GM18867 (cell line): ENCODE data around the gene CYP24A1.

Source experiments
- ATAC-seq: cut with Tn5 transposase; IDR thresholded peaks from one replicate; pipeline ENCODE4 v1.9.1; 2021; ENCODE audit warnings: mild to moderate bottlenecking, moderate library complexity; ENCODE audit not compliant: unreplicated experiment

CYP24A1 gene

DNA sequence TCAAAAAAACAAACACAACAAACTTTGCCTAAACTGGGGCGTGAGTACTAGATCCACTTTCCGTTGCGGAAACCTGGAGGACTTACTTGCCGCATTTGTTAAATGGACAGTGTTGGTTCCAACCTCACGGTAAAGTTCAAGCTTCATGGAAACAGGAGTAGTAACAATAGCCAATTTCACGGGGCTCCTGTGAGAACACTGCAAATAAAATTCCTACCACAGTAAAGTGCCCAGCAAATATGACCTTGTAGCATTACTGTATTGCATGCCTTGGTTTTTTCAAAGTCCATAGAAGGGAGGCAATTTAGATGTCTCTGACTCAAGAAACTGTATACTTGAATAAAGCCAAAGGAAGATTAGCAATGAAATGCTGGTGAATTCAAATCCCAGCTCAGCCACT, 3.6 kb upstream of the CYP24A1 start:
- no peak for ATAC-seq

DNA sequence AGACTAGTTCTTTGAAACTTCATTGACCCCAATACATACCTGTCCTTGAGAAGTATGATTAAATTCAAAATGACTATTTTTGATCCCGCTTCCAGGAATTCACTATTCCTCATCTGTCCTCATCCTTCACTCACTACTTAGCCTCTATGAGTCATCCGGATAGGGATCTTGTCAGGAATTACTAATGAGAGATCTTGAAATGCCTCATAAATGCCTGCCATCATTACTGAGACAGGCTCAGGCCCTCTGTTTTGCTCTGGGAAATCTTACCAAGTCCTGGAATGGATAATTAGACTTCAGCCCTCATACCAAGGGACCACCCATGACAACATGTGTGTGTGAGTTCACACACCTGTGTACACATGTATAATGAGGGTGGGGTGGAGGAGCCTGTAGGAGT, 2.8 kb upstream of the CYP24A1 start:
- ATAC-seq: no peak

DNA sequence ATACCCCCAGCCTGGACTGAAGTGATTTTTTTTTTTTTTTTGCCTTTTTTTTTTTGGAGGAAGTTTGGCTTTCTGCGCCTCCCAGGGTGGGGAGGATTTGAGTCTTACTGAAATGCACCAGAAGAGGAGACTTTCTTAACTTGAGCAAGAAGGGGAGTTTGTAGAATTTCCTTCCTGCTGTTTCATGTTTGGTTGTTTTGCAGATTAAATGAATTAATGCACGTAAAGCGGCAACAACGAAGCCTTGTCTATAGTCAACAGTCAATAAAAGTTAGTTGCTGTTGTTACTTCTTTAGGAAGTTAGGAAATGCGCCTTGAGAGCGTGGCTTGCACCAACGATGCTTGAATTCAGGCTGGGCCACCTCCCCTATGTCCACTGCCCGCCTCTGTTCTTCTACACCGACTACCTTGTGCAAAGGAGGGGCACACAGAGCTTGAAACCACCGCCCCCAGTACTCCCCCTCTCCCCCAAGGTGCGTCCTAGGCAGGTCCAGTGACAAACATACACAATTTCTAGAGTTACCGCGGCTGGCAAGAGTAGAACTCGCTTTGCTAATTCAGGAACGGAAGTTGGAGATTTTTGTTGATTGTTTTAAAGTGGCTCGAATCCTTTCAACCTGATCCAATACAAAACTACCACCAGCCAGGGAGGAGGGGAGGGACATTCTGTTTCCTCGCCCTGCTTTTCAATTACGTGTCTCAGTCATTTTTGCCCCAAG, 830 bp upstream of the CYP24A1 start:
- no peak for ATAC-seq

DNA sequence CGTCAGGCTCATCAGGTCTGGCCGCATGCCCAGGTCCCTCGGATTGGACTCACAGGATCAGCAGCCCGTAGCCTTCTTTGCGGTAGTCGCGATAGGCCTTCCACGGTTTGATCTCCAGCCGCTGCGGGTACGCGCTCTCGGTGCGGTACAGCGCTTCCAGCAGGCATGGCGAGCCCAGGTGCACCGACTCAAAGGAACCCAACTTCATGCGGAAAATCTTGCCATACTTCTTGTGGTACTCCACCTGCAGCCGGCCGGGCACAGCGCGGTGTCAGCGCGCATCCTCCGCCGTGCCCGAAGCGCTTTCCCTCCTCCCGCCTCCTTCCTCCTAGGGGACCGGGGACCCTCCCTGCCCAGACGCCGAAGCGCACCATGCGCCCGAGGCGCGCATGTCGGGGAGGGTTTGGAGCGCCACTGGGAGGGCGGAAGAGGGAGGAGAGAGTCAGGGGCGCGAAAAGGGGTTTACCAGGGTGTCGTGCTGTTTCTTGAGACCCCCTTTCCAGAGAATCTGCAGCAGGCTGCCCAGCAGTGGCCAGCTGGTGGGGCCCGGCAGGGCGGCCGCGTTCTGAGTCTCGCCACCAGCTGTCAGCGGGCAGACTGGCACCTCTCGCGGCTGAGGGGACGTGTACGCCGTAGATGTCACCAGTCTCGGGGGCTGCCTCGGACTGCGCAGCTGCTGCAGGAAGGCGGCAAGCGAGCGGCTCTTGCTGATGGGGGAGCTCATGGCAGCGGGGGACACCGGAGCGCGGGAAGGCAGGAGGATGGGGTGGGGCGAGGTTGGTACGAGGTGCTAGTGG, 732 bp downstream of the CYP24A1 start:
- ATAC-seq: no peak

- no peak for ATAC-seq
Observed at GRCh38 chr20:54172532-54172855, 1.3 kb downstream of the CYP24A1 start.

- no peak for ATAC-seq
Observed at GRCh38 chr20:54170963-54171362, 2.8 kb downstream of the CYP24A1 start.

- no peak for ATAC-seq
Observed at GRCh38 chr20:54170026-54170471, 3.7 kb downstream of the CYP24A1 start.

GRCh38 chr20:54168961-54169862, 4.6 kb downstream of the CYP24A1 start:
- ATAC-seq: no peak

DNA sequence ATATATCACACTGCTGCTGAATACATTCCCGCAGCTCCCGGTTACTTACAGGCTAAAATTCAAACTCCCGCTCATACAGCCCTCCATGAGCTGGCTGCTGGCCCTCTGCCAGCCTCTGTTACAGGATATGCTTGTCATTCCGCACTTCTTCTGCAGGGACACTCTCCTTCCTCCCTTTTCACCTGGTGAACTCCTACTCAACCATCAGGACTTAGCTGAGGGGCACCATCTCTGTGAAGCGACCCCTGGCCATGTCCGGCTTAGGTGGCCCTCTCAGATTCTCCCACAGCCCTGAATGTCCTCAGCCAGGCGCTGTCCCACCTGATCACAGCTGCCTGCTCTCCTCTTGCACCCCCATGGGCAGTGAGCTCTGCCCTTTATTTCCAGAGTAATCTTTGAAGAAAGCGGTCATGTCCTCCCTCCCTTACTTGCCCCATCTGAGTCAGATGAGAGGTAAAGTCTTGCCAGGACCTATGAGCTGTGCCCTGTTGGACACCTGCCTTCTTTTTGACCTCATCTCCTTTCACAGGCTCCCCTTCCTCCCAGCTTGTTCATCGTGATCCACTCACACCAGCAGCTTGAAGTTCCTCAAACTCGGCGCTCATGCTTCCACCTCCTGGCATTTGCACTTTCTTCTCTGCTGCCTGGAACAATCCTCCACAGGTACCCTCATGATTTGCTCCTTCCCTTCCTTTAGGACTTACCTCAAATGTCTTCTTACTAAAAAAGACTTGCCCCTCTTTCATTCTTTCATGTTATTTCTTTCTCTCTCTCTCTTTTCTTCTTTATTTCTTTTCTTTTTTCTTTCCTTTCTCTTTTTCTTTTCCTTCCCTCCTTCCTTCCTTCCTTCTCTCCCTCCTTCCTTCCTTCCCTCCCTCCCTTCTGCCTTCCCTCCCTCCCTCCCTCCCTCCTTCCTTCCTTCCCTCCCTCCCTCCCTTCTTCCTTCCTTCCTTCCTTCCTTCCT, 5.6 kb downstream of the CYP24A1 start:
- no peak for ATAC-seq

DNA sequence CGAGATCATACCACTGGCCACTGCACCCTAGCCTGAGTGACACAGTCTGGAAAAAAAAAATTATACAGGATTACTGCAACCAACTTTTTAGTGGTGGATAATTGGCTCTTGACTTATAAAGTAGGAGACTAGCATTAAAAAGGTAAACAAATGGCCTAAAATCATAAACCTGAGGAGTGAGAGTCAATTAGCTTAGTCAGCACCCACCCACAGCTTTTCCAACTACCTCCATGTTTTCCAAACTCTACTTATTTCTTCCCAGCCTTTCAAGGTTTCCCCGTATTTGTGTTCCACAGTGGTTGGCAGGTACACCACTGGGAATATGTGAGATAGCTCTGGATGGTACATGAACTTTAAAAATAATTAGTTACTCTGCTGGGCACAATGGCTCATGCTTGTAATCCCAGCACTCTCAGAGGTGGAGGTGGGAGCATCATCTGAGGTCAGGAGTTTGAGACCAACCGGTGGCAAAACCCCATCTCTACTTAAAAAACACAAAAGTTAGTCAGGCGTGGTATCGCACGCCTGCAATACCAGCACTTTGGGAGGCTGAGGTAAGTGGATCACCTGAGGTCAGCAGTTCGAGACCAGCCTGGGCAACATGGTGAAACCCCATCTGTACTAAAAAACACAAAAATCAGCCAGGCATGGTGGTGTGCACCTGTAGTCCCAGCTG, 6.7 kb downstream of the CYP24A1 start:
- no peak for ATAC-seq

DNA sequence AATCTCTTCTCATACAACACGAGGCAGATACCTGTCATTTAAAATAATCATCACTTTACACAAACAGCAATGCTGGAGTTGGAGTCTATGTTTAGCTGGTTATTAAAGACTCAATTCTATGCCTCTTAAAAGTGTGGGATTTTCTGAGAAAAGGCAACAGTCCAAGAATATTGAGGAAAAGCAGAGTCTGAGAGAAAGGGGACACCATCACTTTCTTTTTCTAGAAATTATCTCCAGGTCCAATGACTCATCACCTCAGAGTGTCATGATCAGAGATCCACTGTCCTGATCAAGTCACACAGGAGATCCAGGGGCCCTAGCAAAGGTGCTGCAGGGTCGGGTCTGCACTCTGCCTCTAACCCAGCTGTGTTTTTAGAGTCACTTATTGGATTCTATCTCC, 8.0 kb downstream of the CYP24A1 start:
- ATAC-seq: no peak

DNA sequence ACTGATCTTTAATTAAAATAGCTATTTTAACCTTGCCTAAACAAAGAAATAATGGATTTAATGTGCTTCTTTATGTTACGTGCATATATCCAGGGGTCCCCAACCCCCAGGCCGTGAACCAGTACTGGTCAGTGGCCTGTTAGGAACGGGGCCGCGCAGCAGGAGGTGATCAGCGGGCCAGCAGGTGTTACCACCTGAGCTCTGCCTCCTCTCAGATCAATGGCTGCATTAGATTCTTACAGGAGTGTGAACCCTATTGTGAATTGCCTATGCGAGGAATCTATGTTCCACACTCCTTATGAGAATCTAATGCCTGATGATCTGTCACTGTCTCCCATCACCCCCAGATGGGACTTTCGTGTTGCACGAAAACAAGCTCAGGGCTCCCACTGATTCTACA, 8.8 kb downstream of the CYP24A1 start:
- no peak for ATAC-seq

DNA sequence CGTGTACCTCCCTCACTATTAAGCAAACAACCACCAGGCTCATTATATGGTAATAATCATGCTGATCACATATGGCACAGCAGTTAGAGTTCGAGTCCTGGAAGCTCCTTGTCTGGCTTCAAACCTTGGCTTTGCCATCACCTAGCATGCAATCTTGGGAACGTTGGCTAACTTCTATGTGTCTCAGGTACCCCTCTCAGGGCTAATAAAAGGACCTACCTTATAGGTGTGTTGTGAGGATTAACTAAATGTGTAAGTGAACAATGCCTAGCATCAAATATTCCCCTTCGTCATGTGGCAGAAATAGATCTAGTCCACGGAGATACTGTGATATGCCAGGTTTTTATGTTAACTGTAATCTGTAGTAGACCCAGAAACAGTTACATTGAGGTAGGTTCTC, 10.4 kb downstream of the CYP24A1 start:
- no peak for ATAC-seq

DNA sequence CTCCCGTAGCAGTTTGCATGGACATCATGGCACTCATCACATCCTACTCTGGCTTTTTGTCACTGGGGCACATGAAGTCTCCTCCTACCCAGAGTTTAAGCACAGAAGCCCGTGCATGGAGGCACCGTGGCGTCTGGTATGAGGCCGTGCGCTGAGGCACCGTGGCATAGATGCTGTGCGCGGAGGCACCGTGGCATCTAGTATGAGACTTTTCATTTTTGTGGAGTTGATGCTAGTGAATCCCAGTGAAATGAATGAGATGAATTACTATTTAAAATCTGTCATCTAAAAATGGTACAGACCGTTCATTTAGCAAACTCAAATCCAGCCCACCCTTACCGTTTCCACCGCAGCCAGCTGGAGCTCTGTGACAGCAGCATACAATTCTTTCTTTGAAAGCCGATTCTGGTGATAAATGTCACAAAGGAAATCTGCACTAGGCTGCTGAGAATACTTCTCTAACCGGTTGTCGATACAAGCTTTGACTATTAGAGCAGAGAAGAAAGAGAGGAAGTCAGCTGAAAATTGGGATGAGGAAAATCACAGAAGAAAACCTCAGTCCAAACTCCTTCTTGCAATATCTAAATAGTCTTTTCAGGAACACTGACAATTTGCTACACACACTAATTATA, 11.3 kb downstream of the CYP24A1 start:
- no peak for ATAC-seq

DNA sequence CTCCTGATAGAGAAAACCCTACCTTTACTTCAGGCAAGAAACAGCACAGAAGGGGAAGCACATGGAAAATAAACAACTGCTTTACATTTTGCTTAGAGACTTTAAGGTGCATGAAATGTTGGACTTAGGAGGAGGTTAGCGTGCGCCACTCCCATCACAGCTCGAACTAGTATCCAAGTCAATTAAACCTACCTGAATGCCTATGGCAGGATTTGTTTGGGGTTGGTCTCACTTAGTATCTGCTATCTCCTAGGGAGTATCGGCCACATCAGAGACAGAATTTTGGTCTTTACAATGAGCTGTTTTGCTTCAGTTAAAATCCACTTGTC, 12.0 kb downstream of the CYP24A1 start:
- no peak for ATAC-seq

- ATAC-seq: no peak
Observed at GRCh38 chr20:54161008-54161820, 12.6 kb downstream of the CYP24A1 start.

DNA sequence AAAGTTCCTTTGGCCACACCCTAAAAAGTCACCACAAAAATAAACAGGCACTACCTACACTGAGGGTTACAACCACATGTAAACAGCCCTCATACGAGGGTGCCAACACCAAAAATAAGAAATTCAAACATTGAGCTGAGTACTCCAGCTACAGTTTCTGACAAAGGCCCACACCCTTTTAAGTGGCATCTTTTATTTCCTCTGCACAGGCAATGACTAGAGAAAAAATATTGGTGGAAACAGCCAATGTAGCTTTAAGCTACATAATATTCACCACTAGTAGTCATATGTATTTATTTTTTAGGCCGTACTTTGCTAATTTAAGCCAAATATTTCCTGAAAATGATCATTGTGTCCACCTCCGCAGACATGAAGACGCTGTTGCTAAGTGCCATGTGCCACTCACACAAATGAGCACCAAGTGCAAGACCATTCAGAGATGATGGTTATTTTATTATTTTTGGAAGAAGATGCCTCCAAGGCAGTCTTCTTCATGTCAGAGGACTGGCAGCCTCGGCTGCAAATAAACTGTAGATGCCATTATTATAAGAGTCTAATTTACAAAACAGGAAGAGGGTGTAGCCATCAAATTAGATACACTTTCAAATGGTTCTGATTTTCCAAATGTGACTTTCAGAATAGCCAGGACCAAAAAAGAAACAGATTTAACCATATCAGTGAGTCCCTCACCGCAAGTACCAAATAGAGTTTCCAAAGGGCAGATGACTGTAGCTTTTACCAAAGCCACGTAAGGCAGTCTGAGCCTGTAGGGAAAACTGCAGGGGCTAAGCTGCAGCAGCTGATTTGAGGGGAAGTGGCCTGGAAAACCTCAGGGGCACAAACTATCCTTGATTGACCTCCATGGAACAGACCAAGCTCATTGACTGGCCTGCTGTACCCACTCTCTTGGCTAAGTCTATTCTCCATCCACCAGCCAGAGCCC, 13.4 kb downstream of the CYP24A1 start:
- no peak for ATAC-seq
